ENCODE data around the gene MEIKIN.
"Not testable (repeated sequence)": the region's sequence is repeated elsewhere in the genome, so short reads cannot be mapped to it uniquely, and the experiment has no call there.

MEIKIN gene

DNA sequence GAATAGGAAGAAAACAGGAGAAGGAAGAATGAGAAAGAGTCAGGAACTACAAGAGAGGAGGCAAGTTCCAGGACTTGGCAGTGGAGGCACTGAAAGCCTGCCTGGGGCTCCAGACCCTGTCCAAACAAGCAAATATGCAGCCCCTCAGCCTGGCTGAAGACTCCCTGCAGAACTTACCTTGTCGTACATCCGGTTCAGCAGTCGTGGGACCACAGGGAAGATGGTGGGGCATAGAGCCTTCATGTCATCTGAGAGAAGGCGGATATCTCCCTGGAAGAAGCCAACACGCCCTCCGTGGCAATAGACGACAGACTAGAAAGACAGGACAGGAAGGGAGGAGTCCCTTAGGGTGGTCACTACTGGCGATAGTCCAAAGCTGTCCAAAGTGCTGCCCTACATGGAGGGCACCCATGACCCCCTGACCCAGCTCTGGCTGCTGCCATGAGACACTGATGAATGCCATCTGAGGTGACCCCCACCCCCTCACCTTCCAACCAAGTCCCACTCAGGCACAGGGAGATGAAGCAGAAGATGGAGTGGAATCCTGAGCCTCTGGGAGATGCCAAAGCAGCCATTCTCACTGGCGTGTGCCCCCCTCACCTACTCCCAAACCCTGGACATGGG, 27.7 kb upstream of the MEIKIN start:
- no peak for DNase-seq

DNA sequence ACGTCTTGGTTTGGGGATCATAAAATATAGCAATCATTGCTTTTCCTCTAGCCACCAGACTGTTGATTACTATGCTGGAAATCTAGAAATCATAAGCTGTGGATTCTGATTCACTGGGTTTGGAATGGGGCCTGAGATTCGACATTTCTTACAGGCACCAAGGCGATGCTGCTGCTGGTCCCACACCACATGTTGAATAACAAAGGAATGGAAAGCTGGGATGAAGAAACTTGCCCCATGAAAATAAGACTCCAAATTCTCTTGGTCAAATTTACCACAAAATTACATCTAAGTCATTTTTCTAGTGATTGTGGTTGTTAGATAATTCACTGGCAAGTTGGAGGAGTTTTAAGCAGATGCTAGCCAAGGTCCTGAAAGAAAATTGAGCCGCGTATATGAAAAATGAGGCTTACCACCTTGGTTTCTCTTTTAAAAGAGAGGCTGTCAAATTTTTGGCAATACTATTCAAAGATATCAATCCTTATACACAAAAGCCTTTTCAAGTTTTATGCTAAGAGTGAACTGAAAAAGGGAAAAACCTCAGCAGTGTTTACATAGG, 23.0 kb upstream of the MEIKIN start:
- DNase-seq = no peak

DNA sequence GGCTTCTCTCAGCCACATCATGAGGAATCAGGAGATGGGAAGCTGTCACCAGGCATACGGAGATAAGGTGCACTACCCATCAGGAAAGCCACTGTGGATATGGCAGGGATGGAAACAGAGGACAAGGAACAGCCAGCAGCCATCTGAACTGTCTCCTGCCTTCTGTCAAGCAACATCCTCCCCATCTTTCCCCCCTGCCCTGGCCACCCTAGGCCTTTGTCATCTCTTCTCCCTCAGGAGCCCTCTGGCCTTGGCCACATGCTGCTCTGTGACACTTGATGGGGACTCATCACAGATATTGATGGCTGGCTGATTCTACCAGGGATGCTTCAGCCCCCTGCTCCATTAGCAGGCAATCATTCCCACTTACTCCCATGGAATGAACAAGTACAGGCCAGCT, 21.1 kb upstream of the MEIKIN start:
- no peak for DNase-seq

DNA sequence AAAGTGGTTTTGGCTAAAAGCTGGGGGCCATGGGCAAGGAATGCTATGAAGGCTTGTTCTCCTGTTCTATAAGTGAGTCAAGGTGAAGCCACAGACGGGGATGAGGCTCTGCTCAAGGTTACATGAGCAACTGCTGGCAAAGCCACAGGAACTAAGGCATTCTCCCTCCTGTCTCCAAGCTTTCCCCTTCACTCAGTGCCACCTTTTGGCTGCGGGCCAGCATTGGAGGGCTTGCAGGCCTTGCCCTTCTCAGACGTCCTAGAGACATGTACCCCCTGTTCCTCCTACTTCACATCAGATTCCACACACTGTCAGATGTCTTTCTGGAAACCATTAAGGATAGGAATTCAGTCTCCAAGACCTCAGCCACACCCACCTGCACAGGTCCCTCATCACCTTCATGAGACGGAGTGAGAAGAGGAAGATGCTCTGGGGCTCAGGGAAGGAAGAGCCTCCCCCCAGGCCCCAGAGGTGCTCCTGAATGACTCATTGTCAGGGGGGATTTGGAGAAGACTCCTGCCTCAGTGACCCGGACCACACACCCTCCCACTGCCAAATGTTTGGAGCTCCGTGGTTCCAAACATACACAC, 20.5 kb upstream of the MEIKIN start:
- no peak for DNase-seq

DNA sequence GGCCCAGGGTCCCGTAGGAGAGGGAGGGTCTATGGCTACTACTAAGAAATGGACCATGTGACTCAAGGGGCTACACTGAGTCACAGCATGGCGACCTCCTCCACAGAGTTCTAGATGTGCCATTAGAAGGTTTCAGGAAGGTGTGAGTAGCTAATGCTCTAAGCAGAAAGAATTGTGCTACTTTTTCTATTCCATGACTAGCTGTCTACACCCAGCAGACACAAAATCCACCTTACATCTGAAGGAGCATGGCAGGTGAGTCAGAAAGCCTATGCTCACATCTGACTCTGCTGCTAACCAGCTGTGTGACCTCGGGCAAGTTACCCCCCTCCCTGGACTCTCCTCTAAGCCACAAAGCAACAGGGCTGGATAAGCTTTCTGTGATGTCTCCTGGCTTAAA, 14.4 kb upstream of the MEIKIN start:
- DNase-seq = no peak

DNA sequence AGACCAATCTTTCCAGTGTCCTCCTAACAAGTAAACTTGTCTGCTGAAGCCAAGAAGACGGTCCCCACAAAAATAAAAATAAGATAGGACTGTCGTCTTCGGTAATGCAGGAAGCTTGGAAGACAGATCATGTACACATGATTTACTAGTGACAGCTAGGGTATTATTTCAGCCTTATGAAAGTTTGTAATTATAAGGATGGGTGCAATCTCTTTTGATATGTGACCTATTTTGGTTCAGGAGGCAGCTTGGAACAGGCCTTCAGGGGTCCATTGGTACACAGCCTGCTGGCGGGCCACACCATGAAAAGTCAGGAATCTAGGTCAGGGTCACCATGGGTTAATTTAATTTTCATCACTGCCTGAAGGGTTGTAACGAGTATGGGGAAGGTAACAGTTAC, 13.7 kb upstream of the MEIKIN start:
- no peak for DNase-seq

DNA sequence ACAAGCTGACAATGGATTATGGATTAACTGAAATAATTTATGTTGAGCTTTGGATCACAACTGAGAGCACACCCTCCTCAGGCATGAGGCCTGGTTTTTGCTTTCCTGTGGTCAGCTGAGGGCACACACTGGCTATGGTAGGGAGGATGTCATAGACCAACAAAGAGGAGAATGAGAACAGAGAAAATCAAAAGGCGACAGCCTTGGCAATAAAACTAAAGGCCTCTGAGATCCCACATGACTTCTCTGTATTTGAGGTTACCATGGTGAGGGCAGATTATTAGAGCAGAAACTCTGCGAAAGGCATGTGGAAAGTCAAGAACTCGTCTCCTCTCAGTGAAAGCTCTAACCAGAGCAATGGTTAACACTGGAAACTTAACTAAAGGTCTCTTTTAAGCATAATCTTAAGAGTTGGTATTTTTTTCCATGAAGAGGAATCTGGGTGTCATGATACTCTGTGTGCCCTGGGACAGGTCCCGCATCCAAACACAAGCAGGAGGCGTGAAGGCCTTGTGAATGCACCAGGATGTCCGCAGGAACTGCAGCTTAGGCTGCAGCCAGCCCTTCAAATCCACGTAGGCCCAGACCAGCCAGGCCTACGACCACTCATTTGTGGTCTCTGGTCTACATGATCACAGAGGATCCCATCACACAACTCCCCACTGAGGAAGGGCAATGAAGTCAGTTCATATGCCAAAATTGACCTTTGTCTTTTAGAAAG, 12.4 kb upstream of the MEIKIN start:
- DNase-seq = no peak

DNA sequence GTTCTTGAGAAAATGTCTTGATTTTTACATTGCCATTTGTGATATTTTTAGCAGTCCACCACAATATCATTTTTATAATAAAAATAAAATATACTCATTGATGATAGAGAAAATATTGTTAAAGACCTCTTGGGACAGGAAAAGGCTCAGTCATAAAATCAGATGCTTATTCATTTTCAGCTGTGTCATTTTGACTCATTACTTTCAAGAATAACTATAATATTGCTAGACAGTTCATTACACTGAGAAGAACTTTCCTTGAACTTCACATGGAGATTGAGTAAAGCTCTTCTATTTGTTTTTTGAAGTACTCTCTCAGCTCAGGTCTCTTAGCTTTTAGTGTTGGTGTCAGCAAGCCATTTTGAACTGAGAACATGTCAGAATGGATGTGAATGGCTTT, 8.5 kb upstream of the MEIKIN start:
- DNase-seq = no peak

DNA sequence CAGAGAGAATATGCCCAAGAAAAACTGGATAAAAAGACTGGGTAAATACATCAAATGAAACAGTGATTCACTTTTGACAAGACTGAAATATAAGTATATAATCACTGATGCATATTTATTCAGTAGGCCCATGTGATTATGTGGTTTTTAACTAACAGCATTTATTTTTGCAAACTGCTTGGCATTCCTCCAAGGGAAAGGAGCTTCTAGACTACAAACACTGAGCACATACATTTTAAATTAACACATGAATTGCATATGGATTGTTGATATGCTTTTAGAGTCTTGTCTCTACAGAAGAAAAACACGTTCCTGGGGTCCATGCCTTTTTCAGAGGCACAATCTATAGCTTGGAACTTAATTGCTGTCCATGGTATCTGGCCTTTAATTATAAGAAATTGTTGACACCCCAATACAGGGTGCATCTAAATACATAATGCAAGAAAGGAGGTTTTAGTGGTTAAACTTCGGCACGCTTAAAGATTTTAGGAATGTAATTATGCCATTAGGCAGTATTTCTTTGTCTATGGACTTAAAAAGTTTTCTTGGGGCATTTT, 6.9 kb upstream of the MEIKIN start:
- DNase-seq = no peak

DNA sequence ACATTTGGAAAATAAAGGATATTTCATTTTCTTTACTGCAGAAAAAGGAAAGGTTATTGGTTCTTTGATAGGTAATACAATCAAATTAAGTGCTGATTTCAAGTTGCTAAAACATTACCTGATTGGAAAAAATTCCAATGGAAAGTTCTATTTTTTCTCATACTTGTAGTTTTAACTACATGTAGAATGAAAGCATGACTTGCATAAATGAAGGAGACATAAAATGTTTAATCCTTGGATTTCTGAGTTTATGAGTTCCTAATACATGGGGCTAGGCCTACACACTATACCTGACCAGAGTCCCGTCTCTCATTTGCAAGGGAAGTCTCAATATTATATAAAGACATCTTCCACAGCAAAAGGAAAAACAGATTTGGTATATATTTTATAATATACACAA, 5.2 kb upstream of the MEIKIN start:
- no peak for DNase-seq

DNA sequence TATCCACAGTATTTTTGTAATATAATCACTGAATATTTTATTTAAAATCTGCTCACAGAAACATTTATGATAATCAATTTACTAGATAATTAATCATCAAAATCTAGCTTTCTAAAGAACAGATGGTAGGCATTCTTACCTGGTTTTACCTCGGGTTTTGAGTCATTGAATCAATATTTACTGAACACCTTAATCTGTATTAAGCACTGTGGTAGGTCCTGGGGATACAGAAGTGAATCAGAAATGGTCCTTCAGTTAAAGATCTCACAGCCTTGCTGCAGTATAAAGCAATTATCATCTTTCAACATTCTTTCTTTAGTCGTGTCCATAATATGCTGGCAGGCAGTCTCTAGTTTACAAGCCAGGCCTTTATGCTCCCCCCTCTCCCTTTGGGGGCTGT, 2.0 kb upstream of the MEIKIN start:
- DNase-seq = no peak

DNA sequence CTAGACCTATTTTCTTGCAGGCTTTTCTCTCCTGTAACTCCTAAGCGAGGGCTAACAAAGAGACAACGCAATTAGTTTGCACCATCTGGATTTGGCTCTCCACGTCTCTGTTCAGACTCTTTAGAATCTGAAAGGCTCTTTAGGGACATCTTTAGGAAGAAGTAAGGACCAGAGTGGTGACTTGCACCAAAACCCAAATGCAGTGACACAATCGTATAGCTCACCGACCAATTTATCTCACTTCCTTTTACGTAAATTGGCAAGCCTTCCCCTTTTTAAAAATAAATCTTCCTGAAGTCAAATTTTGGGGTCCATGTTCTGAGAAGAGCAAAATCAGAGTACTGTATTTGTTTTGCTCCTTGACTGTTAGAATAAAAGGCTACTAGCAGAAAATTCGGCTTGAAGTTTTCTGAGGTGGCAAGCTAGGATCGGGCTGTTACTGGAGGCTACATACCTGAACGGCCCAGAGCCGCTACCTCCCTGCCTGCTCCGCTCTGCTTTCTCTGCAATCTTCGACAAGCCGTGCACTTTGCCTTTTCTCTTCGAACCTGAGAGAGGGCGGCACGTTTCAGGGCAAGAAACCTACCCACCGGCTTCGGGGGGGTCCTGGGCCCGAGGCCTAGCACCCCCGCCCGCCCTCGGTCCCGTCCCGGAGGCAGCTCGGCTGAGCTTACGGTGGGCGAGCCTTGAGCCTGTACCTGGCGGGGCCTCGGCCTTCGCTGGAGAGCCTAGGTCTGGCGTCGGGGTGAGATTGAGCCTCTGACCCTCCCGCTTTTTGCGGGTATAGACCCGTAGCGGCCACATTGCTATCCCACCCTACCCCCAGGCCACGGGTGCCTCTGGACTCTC, 537 bp downstream of the MEIKIN start:
- no peak for DNase-seq

DNA sequence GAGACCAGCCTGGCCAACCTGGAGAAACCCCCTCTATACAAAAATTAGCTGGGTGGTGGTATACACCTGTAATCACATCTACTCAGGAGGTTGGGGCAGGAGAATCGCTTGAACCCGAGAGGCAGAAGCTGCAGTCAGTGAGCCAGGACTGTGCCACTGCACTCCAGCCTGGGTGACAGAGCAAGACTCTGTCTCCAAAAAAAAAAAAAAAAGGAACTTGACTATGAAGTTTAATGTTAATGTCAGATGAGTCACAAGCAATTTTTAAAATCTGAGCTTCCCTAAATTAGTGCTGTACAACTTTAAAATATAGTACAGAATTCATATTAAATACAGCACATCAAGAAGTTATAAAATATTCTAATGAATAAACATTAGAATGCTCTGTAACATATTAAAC, 1.5 kb downstream of the MEIKIN start:
- DNase-seq = no peak

DNA sequence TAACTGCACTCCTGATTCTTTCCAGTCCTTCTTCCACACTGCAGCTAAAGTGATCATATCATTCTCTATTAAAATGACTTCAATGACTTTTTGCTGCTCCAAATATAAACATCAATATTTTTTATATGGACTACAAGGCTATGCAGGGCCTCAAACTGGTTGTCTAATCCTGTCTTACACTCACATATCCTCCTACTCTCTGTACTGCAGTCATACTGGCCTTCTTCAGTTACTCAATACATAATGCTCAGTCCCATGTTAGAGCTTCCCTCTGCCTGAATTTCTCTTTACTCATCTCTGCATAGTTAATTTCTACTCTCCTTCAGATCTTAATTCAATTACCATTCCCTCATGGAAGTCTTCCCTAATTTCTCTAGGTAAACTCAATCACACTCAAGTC, 3.4 kb downstream of the MEIKIN start:
- no peak for DNase-seq

DNA sequence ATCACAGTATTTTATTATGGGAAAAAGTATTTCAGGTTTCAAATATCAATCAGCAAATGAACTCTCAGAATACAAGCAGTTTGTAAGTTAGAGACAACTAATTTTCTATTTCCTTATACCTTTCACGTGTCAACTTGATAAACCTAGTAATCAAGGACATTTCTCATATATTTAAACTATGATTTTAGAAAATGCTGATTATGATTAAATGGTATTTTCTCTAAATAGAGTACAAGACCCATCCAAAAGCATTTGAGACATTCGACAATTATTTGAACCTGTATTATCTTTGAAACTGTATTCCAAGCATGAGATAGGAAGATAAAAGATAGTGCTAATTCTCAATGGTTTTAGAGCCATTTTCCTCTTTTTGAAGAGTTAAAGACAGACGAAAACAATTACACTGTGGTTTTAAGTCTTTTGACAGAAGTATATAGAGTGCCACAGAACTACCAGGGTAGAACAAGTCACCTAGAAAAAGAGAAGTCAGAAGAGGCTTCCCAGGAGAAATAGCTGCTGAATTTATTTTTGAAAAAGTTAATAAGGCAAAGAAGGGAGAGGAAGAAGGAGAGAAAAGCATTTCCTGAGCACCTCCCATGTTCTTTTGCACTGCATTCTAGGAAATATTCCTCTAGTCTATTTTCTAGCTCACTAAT, 5.6 kb downstream of the MEIKIN start:
- DNase-seq = no peak

DNA sequence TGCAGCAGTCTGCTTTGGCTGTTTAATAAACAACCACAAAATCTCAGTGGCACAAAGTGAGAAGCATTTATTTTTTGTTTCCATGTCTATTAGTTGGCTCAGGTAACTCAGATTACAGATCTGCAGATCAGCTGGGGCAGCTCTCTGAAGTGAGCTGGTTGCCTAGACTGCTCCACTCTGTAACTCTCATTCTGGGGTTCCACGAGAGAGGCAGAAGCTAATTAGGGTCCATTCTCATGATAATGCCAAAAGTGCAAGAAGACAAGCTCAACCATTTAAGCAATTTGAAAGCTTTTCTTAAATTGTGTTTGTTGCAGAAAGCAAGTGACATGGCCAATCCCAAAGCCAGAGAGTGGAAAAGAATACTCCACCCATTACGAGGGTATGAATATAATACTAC, 13.2 kb downstream of the MEIKIN start:
- DNase-seq = no peak

DNA sequence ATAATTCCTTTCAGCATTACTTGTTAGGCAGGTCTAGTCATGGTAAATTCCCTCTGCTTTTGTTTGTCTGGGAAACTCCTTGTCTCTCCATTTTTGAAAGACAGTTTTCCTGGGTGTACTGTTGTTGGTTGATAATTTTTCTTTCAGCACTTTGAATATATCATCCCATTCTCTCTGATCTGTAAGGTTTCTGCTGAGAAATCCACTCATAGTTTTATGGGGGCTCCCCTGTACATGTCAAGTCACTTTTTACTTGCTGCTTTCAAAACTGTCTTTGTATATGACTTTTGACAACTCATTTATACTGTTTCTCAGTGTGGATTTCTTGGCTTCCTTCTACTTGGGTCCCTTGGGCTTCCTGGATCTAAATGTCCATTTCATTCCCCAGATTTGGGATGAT, 16.5 kb downstream of the MEIKIN start:
- no peak for DNase-seq

DNA sequence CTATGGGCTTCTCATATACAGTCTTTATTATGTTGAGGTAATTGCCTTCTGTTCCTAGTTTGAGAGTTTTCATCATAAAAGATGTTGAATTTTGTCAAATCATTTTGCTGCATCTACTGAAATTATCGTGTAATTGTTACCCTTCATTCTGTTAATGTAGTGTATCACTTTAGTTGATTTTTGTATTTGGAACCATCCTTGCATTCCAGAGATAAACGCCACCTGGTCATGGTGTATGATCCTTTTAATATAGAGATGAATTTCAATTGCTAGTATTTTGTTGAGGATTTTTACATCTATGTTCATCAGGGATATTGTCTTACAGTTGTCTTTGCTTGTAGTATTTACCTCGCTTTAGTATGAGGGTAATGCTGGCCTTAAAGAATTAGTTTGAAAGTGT, 19.3 kb downstream of the MEIKIN start:
- DNase-seq = no peak

DNA sequence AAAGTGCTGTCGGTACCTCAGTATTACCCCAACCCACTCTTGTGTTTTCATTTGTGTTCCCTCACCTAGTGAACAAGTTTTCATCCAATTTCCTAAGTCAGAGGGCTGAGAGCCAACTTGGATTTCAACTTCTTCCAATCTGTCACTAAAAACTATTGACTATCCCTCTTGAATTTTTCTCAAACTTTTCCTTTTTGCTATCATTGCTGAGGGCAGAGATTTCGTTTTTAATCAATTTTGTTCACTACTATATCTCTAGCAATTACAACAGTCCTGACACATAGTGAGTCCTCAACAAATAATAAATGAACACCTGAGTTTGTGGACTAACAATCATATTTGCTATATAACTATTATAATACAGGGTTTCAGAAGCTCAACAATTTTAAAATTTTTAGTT, 29.0 kb downstream of the MEIKIN start:
- no peak for DNase-seq

DNA sequence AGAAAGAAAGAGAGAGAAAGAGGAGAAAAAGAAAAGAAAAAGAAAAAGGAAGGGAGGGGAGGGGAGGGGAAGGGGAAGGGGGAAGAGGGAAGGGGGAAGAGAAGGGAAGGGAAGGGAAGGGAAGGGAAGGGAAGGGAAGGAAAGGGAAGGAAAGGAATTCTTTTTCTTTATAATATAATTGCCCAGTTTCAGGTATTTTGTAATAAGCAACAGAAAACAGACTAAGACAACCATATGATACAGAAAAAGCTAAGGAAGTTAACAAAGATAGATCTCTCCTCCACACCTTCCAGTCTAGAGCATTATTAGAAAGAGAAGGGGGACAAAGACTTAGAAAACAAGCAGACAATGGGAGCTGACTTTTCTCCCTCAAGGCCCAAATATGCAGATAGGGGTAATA, 31.0 kb downstream of the MEIKIN start:
- no peak for DNase-seq

DNA sequence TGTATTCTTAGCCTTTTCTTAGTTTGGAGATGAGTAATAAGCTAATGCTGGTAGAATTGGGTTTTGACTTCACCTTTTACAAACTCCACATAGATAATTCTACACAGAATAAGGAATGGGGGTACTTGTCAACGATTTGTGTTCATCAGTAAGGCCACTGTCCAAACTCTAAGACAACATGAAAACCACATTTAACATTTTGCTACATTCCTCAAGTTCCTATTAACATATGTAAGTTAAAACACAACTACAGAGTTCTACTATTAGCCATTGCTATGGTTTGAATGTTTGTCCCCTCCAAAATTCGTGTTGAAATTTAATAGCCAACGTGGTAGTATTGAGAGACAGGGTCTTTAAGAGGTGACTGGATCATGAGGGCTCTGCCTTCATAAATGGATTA, 31.9 kb downstream of the MEIKIN start:
- no peak for DNase-seq

DNA sequence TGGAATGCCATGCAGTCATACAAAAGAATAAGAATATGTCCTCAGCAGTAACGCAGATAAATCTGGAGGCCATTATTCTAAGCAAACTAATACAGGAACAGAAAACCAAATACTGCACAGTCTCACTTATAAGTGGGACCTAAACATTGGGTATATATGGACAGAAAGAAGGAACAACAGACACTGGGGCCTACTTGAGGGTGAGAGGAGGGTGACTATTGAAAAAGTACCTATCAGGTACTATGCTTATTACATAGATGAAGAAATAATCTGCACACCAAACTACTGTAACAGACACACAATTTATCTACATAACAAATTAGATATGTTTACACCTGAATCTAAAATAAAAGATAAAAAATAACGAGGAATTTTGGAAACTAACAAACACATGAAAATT, 38.8 kb downstream of the MEIKIN start:
- no peak for DNase-seq

DNA sequence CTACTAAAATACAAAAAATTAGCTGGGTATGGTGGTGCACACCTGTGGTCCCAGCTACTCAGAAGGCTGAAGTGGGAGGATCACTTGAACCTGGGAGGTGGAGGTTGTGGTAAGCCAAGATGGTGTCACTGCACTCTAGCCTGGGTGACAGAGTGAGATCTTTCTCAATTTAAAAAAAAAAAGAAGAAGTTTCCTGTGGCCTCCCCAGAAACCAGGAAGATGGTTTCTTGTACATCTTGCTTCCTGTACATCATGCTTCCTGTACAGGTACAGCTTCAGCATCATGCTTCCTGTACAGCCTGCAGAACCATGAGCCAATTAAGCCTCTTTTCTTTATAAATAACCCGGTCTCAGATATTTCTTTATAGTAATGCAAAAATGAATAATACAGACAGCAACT, 43.2 kb downstream of the MEIKIN start:
- not testable (repeated sequence) for DNase-seq
